HepG2 (cell line): ENCODE data around the gene MTCL1. TPM values are rescaled to one million over a fixed set of nuclear protein-coding genes. Genes with fewer than 3 reads are reported as not detected.

Experiments used
- ATAC-seq: fragments of 200-7000 bp; cut with Tn5 transposase; 3 replicates; pipeline ENCODE4 v1.9.1; 2020; ENCODE audit warnings: mild to moderate bottlenecking, moderate library complexity
- BruUV-seq: library from RNA; stranded (reverse); fragments of 400-500 nt; replicated peaks from 2 replicates; lab custom pipeline; 2021; lab: Mats Ljungman, UMichigan
- CTCF ChIA-PET: fragments of 300-600 bp; formaldehyde crosslinking; extraction: SDS; loops from one replicate; lab custom pipeline; 2021; ENCODE audit warnings: low total read pairs, inconsistent platforms, low intra/inter-chr PET ratio; lab: Yijun Ruan, JAX
- POLR2A ChIA-PET: fragments of 350-600 bp; sonication (Branson Sonifier 250); formaldehyde crosslinking; loops from one replicate; lab custom pipeline; 2020; ENCODE audit warnings: antibody characterized with exemption, inconsistent platforms; lab: Yijun Ruan, JAX
- DNase-seq: peaks from one replicate; pipeline ENCODE4 v3.0.0-alpha.2; 2015; ENCODE audit warnings: low spot score
- FAIRE-seq: peaks from 3 replicates; lab custom pipeline; 2011; peaks lifted over from hg19 to GRCh38; lab: Jason Lieb, UNC
- H2AFZ ChIP-seq: one replicate; pipeline ENCODE4 v1.6.1; 2011; ENCODE audit warnings: low read length, inconsistent platforms
- H3K27ac ChIP-seq: fragments of 300-600 bp; 3 replicates; pipeline ENCODE4 v1.8.0; 2011; ENCODE audit warnings: mixed run types, mild to moderate bottlenecking, mixed read lengths, low read length, inconsistent platforms; ENCODE audit not compliant: insufficient read depth; ENCODE audit errors: extremely low read length
- H3K27me3 ChIP-seq, 2 experiments: fragments of 200-600 bp in 1 of 2; 2 replicates in 1 of 2; 3 replicates in 1 of 2; pipeline versions ENCODE4 v1.6.0 to v1.8.0; 2011; ENCODE audit warnings: low read length in 2 of 2, mild to moderate bottlenecking in 2 of 2, moderate library complexity in 2 of 2, inconsistent platforms in 1 of 2; ENCODE audit not compliant: insufficient read depth in 2 of 2, control insufficient read depth in 1 of 2
- H3K36me3 ChIP-seq, 2 experiments: fragments of 200-600 bp in 1 of 2; replicated peaks in 1 of 2; 2 replicates in 1 of 2; 3 replicates in 1 of 2; pipeline versions ENCODE4 v1.5.1 to v1.8.0; 2011; ENCODE audit warnings: low read length in 2 of 2, inconsistent platforms in 1 of 2; ENCODE audit not compliant: insufficient read depth in 2 of 2, control insufficient read depth in 1 of 2
- H3K4me1 ChIP-seq: 2 replicates; pipeline ENCODE4 v1.5.1; 2012; ENCODE audit warnings: low read length, inconsistent platforms; ENCODE audit not compliant: insufficient read depth
- H3K4me2 ChIP-seq: 2 replicates; pipeline ENCODE4 v1.6.0; 2011; ENCODE audit warnings: low read depth, low read length, inconsistent platforms
- H3K4me3 ChIP-seq, 3 experiments: fragments of 200-600 bp in 1 of 3; sonication (generic), shearing (Covaris generic) in 1 of 3; replicated peaks in 1 of 3; 2 replicates each; pipeline ENCODE4 v1.5.1; 2011 to 2016; ENCODE audit warnings: low read length in 3 of 3, inconsistent platforms in 2 of 3, low read depth in 2 of 3, mild to moderate bottlenecking in 2 of 3, control low read depth in 1 of 3, mixed read lengths in 1 of 3; ENCODE audit not compliant: insufficient read depth in 1 of 3
- H3K79me2 ChIP-seq: one replicate; pipeline ENCODE4 v1.6.1; 2011; ENCODE audit warnings: low read length, inconsistent platforms; ENCODE audit not compliant: insufficient read depth
- H3K9ac ChIP-seq: 2 replicates; pipeline ENCODE4 v1.6.0; 2011; ENCODE audit warnings: mild to moderate bottlenecking, low read depth, low read length, inconsistent platforms; ENCODE audit not compliant: insufficient read depth
- H3K9me3 ChIP-seq: 2 replicates; pipeline ENCODE4 v1.5.1; 2012; ENCODE audit warnings: mild to moderate bottlenecking, low read length
- H4K20me1 ChIP-seq: 2 replicates; pipeline ENCODE4 v1.6.0; 2011; ENCODE audit warnings: inconsistent platforms, mild to moderate bottlenecking, low read length, moderate library complexity; ENCODE audit not compliant: insufficient read depth
- NR1H2 ChIP-seq: sonication (generic); formaldehyde crosslinking; IDR thresholded peaks from 2 replicates; pipeline ENCODE4 v1.8.1; 2022; ENCODE audit warnings: low read depth, missing genetic modification reagents, borderline replicate concordance
- SIN3B ChIP-seq: fragments of 150-350 bp; IDR thresholded peaks from 2 replicates; pipeline ENCODE4 v1.6.1; 2014; ENCODE audit warnings: low read length
- SIX1 ChIP-seq: sonication (generic); formaldehyde crosslinking; IDR thresholded peaks from 2 replicates; pipeline ENCODE4 v1.4.0; 2020; ENCODE audit warnings: missing genetic modification reagents, borderline replicate concordance
- ZNF24 ChIP-seq: fragments of 450-650 bp; IDR thresholded peaks from 2 replicates; pipeline ENCODE4 v1.6.1; 2017; ENCODE audit warnings: antibody characterized with exemption, mild to moderate bottlenecking
- ZNF30 ChIP-seq: sonication (generic); formaldehyde crosslinking; IDR thresholded peaks from 2 replicates; pipeline ENCODE4 v1.5.0; 2020; ENCODE audit warnings: mild to moderate bottlenecking, missing genetic modification reagents
- ZNF367 ChIP-seq: sonication (generic); formaldehyde crosslinking; IDR thresholded peaks from 2 replicates; pipeline ENCODE4 v1.4.0; 2020; ENCODE audit warnings: missing genetic modification reagents, borderline replicate concordance
- ZNF432 ChIP-seq: sonication (generic); formaldehyde crosslinking; IDR thresholded peaks from 2 replicates; pipeline ENCODE4 v1.5.0; 2020; ENCODE audit warnings: missing genetic modification reagents, mild to moderate bottlenecking, borderline replicate concordance
- ZNF83 ChIP-seq: sonication (generic); formaldehyde crosslinking; IDR thresholded peaks from 2 replicates; pipeline ENCODE4 v1.4.0; 2020; ENCODE audit warnings: missing genetic modification reagents, mild to moderate bottlenecking, borderline replicate concordance
- WGBS: methylation state at CpG from one replicate; pipeline ENCODE4 v1.1.6; 2017; ENCODE audit warnings: low lambda C conversion rate; 5-methylcytosine and 5-hydroxymethylcytosine counted together
- in situ Hi-C: cut with HindIII; loops from 2 replicates; pipeline ENCODE4 v1.10.0; 2017; ENCODE audit warnings: low pct_unique_long_range_greater_than_20kb; ENCODE audit not compliant: extremely low pct_ligation_motif_present
- intact Hi-C: fragments of 100-400 bp; cut with micrococcal nuclease; formaldehyde crosslinking; loops from one replicate; pipeline ENCODE4 v1.10.0; 2022; ENCODE audit not compliant: unreplicated experiment
- polyA plus RNA-seq, 8 experiments: library from polyadenylated mRNA; depleted of rRNA in 3 of 8; stranded (reverse) in 7 of 8; unstranded in 1 of 8; fragments of >200 nt; fragmentation: Illumina TruSeq in 4 of 8; extraction: Trizol in 4 of 8; gene quantifications; 2 replicates each; pipeline versions ENCODE4 v1.2.1 to v1.2.3, GENCODE V29; 2011 to 2016; ENCODE audit warnings: low read depth in 4 of 8, missing spikeins in 1 of 8, mixed read lengths in 1 of 8; ENCODE audit not compliant: insufficient read depth in 1 of 8
- total RNA-seq, 5 experiments: library from RNA; depleted of rRNA; stranded (reverse); fragments of >200 nt; fragmentation: Illumina TruSeq; extraction: Trizol; gene quantifications; 2 replicates each; pipeline ENCODE4 v1.2.3, GENCODE V29; 2016; ENCODE audit warnings: low read depth in 1 of 5
- TF ChIP-seq, protein P1 (sequence below): sonication (generic); formaldehyde crosslinking; IDR thresholded peaks from 2 replicates; pipeline ENCODE4 v1.4.0; 2020; ENCODE audit warnings: missing genetic modification reagents

Gene MTCL1
- total and polyA plus RNA-seq, 2 of the 13 experiments (the other 11 are each of a cell fraction or from before 2014, with no cell fraction given): 3.1 to 3.2 TPM

DNA sequence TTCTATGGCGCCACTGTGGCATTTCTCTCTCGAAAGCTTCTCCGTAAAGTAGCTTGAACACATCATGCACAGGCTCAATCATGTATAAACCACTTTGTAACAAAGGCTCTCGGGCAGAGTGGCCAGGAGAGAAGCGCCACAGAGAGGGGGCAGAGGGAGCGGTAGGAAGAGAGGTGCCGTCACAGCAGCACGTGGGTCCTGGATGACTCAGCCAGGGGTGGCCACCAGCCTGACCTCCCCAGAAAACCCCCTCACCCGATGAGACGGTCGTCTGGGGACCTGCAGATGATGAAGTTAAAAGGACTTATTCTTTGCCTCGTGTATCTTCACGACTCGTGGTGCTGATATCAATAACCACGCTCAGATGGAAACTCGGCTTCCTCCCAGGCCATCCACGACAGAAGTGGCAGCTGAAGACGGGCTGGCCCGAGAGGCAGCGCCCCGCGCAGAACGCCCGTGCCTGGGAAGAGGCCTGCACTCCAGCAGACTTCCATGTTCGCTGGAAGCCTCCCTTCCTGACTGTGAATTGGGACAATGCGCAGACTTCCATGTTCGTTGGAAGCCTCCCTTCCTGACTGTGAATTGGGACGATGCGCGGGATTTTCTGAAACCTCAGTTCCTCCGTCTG is 46.4 kb upstream of the MTCL1 start:
- Histone ChIP-seq H3K9ac (no peak overlapping the region), H3K4me2 (no peak overlapping the region), H3K27me3 (peaks cover 9 to 57% of the 10 kb centered on the region in 2 experiments; a peak in 4 of 5 replicates), H2AFZ (no peak overlapping the region), H4K20me1 (no peaks in the 10 kb centered on the region), H3K27ac (no peak overlapping the region), H3K4me1 (no peaks in the 10 kb centered on the region; the same call in 1 of the 2 replicates), H3K4me3 (no peak overlapping the region), H3K79me2 (no peaks in the 10 kb centered on the region), H3K9me3 (no peaks in the 10 kb centered on the region), H3K36me3 (no peaks in the 10 kb centered on the region)
- TF ChIP-seq ZNF30 (CRISPR knock-in tag): no peak
- TF ChIP-seq SIX1 (CRISPR knock-in tag): no peak
- no peak for TF ChIP-seq ZNF24
- no peak for TF ChIP-seq ZNF367 (CRISPR knock-in tag)
- POLR2A ChIA-PET: no interaction called here
- FAIRE-seq: no peak
- intact Hi-C loops (no loop called here), in situ Hi-C loops (loop anchor here (5.0 kb wide), 1 partner anchor 323 kb away; no protein-coding TSS in a partner anchor)
- BruUV-seq: no TSS peak
- DNase-seq: no peak
- CTCF ChIA-PET: no interaction called here
- no peak for ATAC-seq
- 57% methylated on average over 17 of the region's 31 CpGs for WGBS

DNA sequence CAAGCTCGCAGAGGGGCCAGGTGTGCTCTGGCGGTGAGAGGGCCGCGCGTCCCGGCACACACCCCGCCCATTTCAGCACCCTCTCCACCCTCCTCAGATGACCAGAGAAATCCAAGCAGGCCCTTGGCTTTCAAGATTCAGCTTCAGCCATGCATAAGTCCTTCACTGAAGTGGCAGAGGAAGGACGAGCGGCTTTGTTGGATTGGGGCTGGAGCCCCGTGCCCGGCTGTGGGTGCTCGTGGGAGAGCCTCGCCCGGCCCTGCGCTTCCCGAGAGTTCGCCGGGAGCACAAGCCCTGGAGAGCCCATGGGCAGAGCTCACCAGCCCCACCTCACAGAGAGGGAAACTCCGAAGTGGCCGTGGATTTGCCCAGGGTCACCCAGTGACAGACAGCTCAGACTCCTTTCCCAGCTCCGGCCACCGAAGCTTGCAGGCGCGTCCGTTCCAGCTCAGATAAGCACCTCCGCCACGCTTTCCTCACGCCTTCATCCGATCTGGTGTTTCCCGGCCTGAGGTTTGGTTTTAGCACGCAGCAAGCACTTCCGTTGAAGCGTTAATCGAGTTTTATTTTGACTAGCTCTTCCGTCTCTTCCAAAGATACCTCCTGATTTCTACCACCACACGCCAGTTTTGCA is 45.6 kb upstream of the MTCL1 start:
- TF ChIP-seq, protein P1, sequence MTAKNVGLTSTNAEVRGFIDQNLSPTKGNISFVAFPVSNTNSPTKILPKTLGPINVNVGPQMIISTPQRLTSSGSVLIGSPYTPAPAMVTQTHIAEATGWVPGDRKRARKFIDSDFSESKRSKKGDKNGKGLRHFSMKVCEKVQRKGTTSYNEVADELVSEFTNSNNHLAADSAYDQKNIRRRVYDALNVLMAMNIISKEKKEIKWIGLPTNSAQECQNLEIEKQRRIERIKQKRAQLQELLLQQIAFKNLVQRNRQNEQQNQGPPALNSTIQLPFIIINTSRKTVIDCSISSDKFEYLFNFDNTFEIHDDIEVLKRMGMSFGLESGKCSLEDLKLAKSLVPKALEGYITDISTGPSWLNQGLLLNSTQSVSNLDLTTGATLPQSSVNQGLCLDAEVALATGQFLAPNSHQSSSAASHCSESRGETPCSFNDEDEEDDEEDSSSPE: no peak
- TF ChIP-seq ZNF83 (no peak), NR1H2 (CRISPR knock-in tag) (no peak), SIN3B (no peak), ZNF432 (CRISPR knock-in tag) (no peak)
- Histone ChIP-seq H3K9me3 (no peaks in the 10 kb centered on the region), H3K36me3 (no peaks in the 10 kb centered on the region), H3K4me3 (no peak overlapping the region), H3K27ac (no peak overlapping the region), H4K20me1 (no peaks in the 10 kb centered on the region), H3K9ac (no peak overlapping the region), H3K4me1 (no peaks in the 10 kb centered on the region; the same call in 1 of the 2 replicates), H3K79me2 (no peaks in the 10 kb centered on the region), H2AFZ (no peak overlapping the region), H3K27me3 (peaks cover 9 to 57% of the 10 kb centered on the region in 2 experiments; a peak in 4 of 5 replicates), H3K4me2 (no peak overlapping the region)
- BruUV-seq: no TSS peak
- no peak for FAIRE-seq
- in situ Hi-C loops (loop anchor here (5.0 kb wide), 1 partner anchor 323 kb away; no protein-coding TSS in a partner anchor), intact Hi-C loops (no loop called here)
- POLR2A ChIA-PET: no interaction called here
- DNase-seq: no peak
- CTCF ChIA-PET: no interaction called here
- no peak for ATAC-seq
- 66% methylated on average over 25 of the region's 36 CpGs for WGBS
